GM12878 (cell line): ENCODE measurements around the gene RAB9B. TPM values are rescaled to one million over a fixed set of nuclear protein-coding genes. Genes with fewer than 3 reads are reported as not detected.

Experiments used
- ATAC-seq: fragments of 200-7000 bp; cut with Tn5 transposase; 3 replicates; pipeline ENCODE4 v1.9.1; 2020; ENCODE audit warnings: mild to moderate bottlenecking, moderate library complexity
- BruUV-seq: library from RNA; stranded (reverse); fragments of 400-500 nt; replicated peaks from 2 replicates; lab custom pipeline; 2021; lab: Mats Ljungman, UMichigan
- CTCF ChIA-PET: fragments of 300-600 bp; sonication (Branson Sonifier 250); formaldehyde crosslinking; extraction: SDS; loops from one replicate; lab custom pipeline; 2021; ENCODE audit warnings: inconsistent platforms; lab: Yijun Ruan, JAX
- POLR2A ChIA-PET: fragments of 350-600 bp; formaldehyde crosslinking; extraction: SDS; loops from one replicate; lab custom pipeline; 2021; ENCODE audit warnings: inconsistent platforms; lab: Charles Lee
- RAD21 ChIA-PET: fragments of 300-600 bp; sonication (Branson Sonifier 250); formaldehyde crosslinking; loops from one replicate; lab custom pipeline; 2023; ENCODE audit warnings: antibody characterized with exemption; ENCODE audit not compliant: unreplicated experiment; lab: Charles Lee
- SMC1A ChIA-PET: fragments of 300-600 bp; sonication (Branson Sonifier 250); formaldehyde crosslinking; loops from one replicate; lab custom pipeline; 2023; ENCODE audit not compliant: unreplicated experiment, uncharacterized antibody; lab: Charles Lee
- DNase-seq: peaks from one replicate; pipeline ENCODE4 v3.0.0-alpha.2; 2011; ENCODE audit warnings: low read depth, low spot score
- FAIRE-seq: peaks from 3 replicates; lab custom pipeline; 2011; peaks lifted over from hg19 to GRCh38; lab: Jason Lieb, UNC
- H2AFZ ChIP-seq: 2 replicates; pipeline ENCODE4 v1.6.0; 2011; ENCODE audit warnings: low read depth, low read length, control low read depth; ENCODE audit not compliant: control insufficient read depth
- H3K27ac ChIP-seq: 2 replicates; pipeline ENCODE4 v1.5.1; 2011; ENCODE audit warnings: control low read depth; ENCODE audit not compliant: control insufficient read depth, insufficient read depth
- H3K27me3 ChIP-seq, 2 experiments: replicated peaks in 1 of 2; 2 replicates each; pipeline versions ENCODE4 v1.6.0 to v1.6.1; 2011; ENCODE audit warnings: low read length in 1 of 2; ENCODE audit not compliant: control insufficient read depth in 2 of 2, insufficient read depth in 2 of 2
- H3K36me3 ChIP-seq, 2 experiments: 2 replicates each; pipeline ENCODE4 v1.5.1; 2011; ENCODE audit warnings: low read length in 1 of 2; ENCODE audit not compliant: control insufficient read depth in 2 of 2, insufficient read depth in 2 of 2
- H3K4me1 ChIP-seq: 2 replicates; pipeline ENCODE4 v1.6.1; 2011; ENCODE audit warnings: mild to moderate bottlenecking, low read length, moderate library complexity, mixed read lengths; ENCODE audit not compliant: control insufficient read depth, insufficient read depth
- H3K4me2 ChIP-seq: 2 replicates; pipeline ENCODE4 v1.6.0; 2011; ENCODE audit warnings: control low read depth; ENCODE audit not compliant: control insufficient read depth, insufficient read depth
- H3K4me3 ChIP-seq: fragments of 200-600 bp; sonication (generic); 2 replicates; pipeline ENCODE4 v1.5.1; 2016
- H3K79me2 ChIP-seq: 2 replicates; pipeline ENCODE4 v1.6.0; 2011; ENCODE audit warnings: low read length; ENCODE audit not compliant: control insufficient read depth, insufficient read depth
- H3K9ac ChIP-seq: 2 replicates; pipeline ENCODE4 v1.8.0; 2011; ENCODE audit warnings: low read length, control low read depth, mixed read lengths; ENCODE audit not compliant: control insufficient read depth, insufficient read depth
- H3K9me3 ChIP-seq: replicated peaks from 3 replicates; pipeline ENCODE4 v1.5.1; 2011; ENCODE audit warnings: mild to moderate bottlenecking, low read length; ENCODE audit not compliant: control insufficient read depth, insufficient read depth
- H4K20me1 ChIP-seq: 2 replicates; pipeline ENCODE4 v1.6.0; 2011; ENCODE audit not compliant: control insufficient read depth, insufficient read depth
- BMI1 ChIP-seq: fragments of 450-650 bp; IDR thresholded peaks from 2 replicates; pipeline ENCODE4 v1.6.1; 2016; ENCODE audit warnings: mild to moderate bottlenecking, moderate library complexity, borderline replicate concordance
- DPF2 ChIP-seq: fragments of 450-650 bp; IDR thresholded peaks from 2 replicates; pipeline ENCODE4 v1.6.1; 2017; ENCODE audit warnings: mild to moderate bottlenecking
- EED ChIP-seq: sonication (generic); IDR thresholded peaks from 2 replicates; pipeline ENCODE4 v1.6.1; 2016; ENCODE audit warnings: antibody characterized with exemption, low read depth
- EP300 ChIP-seq, 2 experiments: fragments of 150-350 bp in 1 of 2; IDR thresholded peaks; 2 replicates each; pipeline ENCODE4 v1.6.1; 2011 to 2012; ENCODE audit warnings: low read depth in 2 of 2, low read length in 2 of 2, borderline replicate concordance in 1 of 2, improper control_type of control experiment in 1 of 2, inconsistent platforms in 1 of 2; ENCODE audit not compliant: control insufficient read depth in 1 of 2
- GABPA ChIP-seq: IDR thresholded peaks from 2 replicates; pipeline ENCODE4 v1.6.1; 2014; ENCODE audit warnings: antibody characterized with exemption, low read depth, mild to moderate bottlenecking, inconsistent platforms
- GATAD2B ChIP-seq: fragments of 450-650 bp; conservative IDR thresholded peaks from 2 replicates; pipeline ENCODE4 v1.6.1; 2017; ENCODE audit warnings: low read depth, mild to moderate bottlenecking, moderate library complexity
- HDAC2 ChIP-seq: fragments of 200-600 bp; sonication (generic); IDR thresholded peaks from 2 replicates; pipeline ENCODE4 v1.6.1; 2017
- IKZF1 ChIP-seq: fragments of 450-650 bp; conservative IDR thresholded peaks from 2 replicates; pipeline ENCODE4 v1.6.1; 2017; ENCODE audit warnings: antibody characterized with exemption, mild to moderate bottlenecking
- LARP7 ChIP-seq: fragments of 450-650 bp; IDR thresholded peaks from 2 replicates; pipeline ENCODE4 v1.6.1; 2017; ENCODE audit warnings: mild to moderate bottlenecking
- PAX8 ChIP-seq: fragments of 450-650 bp; IDR thresholded peaks from 2 replicates; pipeline ENCODE4 v1.6.1; 2017; ENCODE audit warnings: mild to moderate bottlenecking, moderate library complexity
- RB1 ChIP-seq: fragments of 450-650 bp; formaldehyde crosslinking; IDR thresholded peaks from 2 replicates; pipeline ENCODE4 v1.6.1; 2017; ENCODE audit warnings: mild to moderate bottlenecking, borderline replicate concordance
- SMAD5 ChIP-seq: IDR thresholded peaks from 2 replicates; pipeline ENCODE4 v1.6.1; 2016; ENCODE audit warnings: antibody characterized with exemption, low read depth
- STAT3 ChIP-seq: IDR thresholded peaks from 2 replicates; pipeline ENCODE4 v1.6.1; 2011; ENCODE audit warnings: low read depth, low read length, improper control_type of control experiment
- ZNF384 ChIP-seq: IDR thresholded peaks from 2 replicates; pipeline ENCODE4 v1.6.1; 2012; ENCODE audit warnings: low read depth, mild to moderate bottlenecking, low read length, improper control_type of control experiment, borderline replicate concordance
- WGBS: methylation state at CpG from one replicate; pipeline ENCODE4 v1.1.6; 2016; ENCODE audit warnings: low lambda C conversion rate; ENCODE audit not compliant: insufficient replicate concordance, insufficient coverage; ENCODE audit errors: missing lambda C conversion rate; 5-methylcytosine and 5-hydroxymethylcytosine counted together
- in situ Hi-C: fragments of 300-500 bp; cut with MboI; formaldehyde crosslinking; loops from 9 replicates; pipeline ENCODE4 v1.14.3; 2018; ENCODE audit warnings: mixed read lengths
- intact Hi-C: fragments of 100-400 bp; cut with micrococcal nuclease; formaldehyde crosslinking; loops from one replicate; pipeline ENCODE4 v1.14.2; 2022; ENCODE audit not compliant: unreplicated experiment
- polyA plus RNA-seq, 11 experiments: library from polyadenylated mRNA; depleted of rRNA in 4 of 11; unstranded in 6 of 11; stranded (reverse) in 5 of 11; fragments of >200 nt; fragmentation: Nextera tagmentation in 4 of 11; fragmentation: Illumina TruSeq in 1 of 11; extraction: Ambion mirVana in 4 of 11; extraction: Trizol in 1 of 11; gene quantifications; 1 replicate in 1 of 11; 2 replicates in 10 of 11; pipeline versions ENCODE4 v1.2.1 to v1.2.3, GENCODE V29; 2011 to 2016; ENCODE audit warnings: inconsistent platforms in 2 of 11, missing spikeins in 2 of 11, low read depth in 1 of 11
- total RNA-seq, 4 experiments: library from RNA; depleted of rRNA in 3 of 4; stranded (reverse); fragments of >200 nt in 3 of 4; fragmentation: Illumina TruSeq in 1 of 4; extraction: Trizol in 1 of 4; gene quantifications; 2 replicates each; pipeline versions ENCODE4 v1.2.1 to v1.2.3, GENCODE V29; 2013 to 2021
- TF ChIP-seq, protein P1 (sequence below), 3 experiments: IDR thresholded peaks in 2 of 3; conservative IDR thresholded peaks in 1 of 3; 2 replicates each; pipeline ENCODE4 v1.5.1; 2011; ENCODE audit warnings: low read depth in 3 of 3, low read length in 3 of 3, mild to moderate bottlenecking in 3 of 3, control low read depth in 2 of 3, moderate library complexity in 2 of 3, inconsistent platforms in 1 of 3, mixed read lengths in 1 of 3; ENCODE audit not compliant: control insufficient read depth in 2 of 3, insufficient read depth in 1 of 3; ENCODE audit errors: extremely low read depth in 1 of 3
- TF ChIP-seq, protein P2 (sequence below): IDR thresholded peaks from 2 replicates; pipeline ENCODE4 v1.6.1; 2011; ENCODE audit warnings: low read depth, low read length, improper control_type of control experiment, borderline replicate concordance
- TF ChIP-seq, protein P3 (sequence below): fragments of 450-650 bp; IDR thresholded peaks from 2 replicates; pipeline ENCODE4 v1.6.1; 2016; ENCODE audit warnings: mild to moderate bottlenecking, moderate library complexity, borderline replicate concordance

Gene RAB9B
- total and polyA plus RNA-seq, 10 of the 15 experiments (the other 5 are each of a cell fraction or from before 2014, with no cell fraction given) = 0.05 to 0.30 (median 0.19) TPM

DNA sequence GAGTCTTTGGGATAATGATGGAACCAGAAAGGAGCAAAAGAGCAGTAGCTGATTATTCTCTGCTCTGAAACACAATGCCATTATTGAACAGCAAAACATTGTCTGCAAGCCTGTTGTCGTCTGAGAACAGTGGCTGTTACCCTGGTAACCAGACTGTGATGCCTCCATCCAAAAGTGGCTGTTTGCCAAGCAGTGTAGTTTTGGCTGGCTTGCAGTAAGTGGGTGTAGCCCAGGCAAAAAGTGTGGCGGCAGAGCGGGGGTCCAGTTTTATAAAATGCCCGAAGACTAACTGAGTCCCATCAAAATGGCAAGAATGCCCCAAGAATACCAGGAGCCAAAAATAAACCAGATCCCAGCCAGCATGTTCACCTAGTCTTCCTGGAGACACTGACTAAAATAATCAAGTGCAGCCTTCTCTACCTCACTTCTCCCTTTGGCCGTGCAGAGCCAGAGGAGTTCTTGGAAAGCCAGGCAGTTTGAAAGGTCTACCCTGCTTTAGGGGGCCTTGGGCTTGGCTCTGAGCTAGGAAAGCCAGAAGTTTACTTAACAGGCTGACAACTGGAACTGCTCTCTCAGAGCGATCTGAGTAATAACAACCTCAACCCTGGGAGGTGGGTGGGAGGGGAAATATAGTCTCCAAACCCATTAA lies 52.8 kb downstream of the RAB9B start (continued):
- TF ChIP-seq STAT3 (no peak), BMI1 (no peak), IKZF1 (no peak), RB1 (no peak)
- TF ChIP-seq, protein P1, sequence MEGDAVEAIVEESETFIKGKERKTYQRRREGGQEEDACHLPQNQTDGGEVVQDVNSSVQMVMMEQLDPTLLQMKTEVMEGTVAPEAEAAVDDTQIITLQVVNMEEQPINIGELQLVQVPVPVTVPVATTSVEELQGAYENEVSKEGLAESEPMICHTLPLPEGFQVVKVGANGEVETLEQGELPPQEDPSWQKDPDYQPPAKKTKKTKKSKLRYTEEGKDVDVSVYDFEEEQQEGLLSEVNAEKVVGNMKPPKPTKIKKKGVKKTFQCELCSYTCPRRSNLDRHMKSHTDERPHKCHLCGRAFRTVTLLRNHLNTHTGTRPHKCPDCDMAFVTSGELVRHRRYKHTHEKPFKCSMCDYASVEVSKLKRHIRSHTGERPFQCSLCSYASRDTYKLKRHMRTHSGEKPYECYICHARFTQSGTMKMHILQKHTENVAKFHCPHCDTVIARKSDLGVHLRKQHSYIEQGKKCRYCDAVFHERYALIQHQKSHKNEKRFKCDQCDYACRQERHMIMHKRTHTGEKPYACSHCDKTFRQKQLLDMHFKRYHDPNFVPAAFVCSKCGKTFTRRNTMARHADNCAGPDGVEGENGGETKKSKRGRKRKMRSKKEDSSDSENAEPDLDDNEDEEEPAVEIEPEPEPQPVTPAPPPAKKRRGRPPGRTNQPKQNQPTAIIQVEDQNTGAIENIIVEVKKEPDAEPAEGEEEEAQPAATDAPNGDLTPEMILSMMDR (IDR thresholded peaks at IDR 0.05 in 2 of 3, conservative IDR thresholded peaks at IDR 0.05 in 1 of 3; ENCODE audit: control insufficient read depth in 2 of 3, extremely low read depth in 1 of 3, insufficient read depth in 1 of 3, low read depth in 3 of 3, low read length in 3 of 3) = no peak

DNA sequence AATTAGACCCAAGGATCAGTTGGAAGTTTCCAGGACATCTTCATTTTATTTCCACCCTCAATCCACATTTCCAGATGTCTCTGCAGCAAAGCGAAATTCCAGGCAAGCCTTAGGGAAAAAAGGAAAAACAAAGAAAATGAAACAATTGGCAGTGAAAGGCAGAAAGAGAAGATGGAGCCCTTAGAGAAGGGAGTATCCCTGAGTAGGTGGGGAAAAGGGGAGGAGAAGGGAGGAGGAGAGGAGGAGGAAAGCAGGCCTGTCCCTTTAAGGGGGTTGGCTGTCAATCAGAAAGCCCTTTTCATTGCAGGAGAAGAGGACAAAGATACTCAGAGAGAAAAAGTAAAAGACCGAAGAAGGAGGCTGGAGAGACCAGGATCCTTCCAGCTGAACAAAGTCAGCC lies 55.5 kb downstream of the RAB9B start, which contains the start of gene PLP1:
Gene PLP1, plus strand, starts transcription at position 295 of the 400 bp plus-strand sequence. CDS start 156 bp downstream, outside the sequence.
- ChIA-PET RAD21 (no interaction called here), CTCF (interaction anchor here (0.7 kb wide), 1 partner anchor 243 kb away, joined by 3 read pairs; no protein-coding TSS in a partner anchor), POLR2A (no interaction called here), SMC1A (interaction anchor here (1.7 kb wide), 1 partner anchor 17 kb away, joined by 5 read pairs; no protein-coding TSS in a partner anchor)
- no peak for DNase-seq
- FAIRE-seq = no peak
- Histone ChIP-seq H3K79me2 (no peaks in the 10 kb centered on the region), H3K27ac (no peak within 1 kb of the TSS), H3K4me1 (no peaks in the 10 kb centered on the region), H3K27me3 (peaks cover 2 to 3% of the 10 kb centered on the region in 2 experiments; a peak in 3 of 4 replicates), H3K4me2 (no peak within 1 kb of the TSS), H3K9ac (no peak within 1 kb of the TSS), H2AFZ (no peak within 1 kb of the TSS), H3K4me3 (no peak within 1 kb of the TSS), H4K20me1 (no peaks in the 10 kb centered on the region), H3K9me3 (no peaks in the 10 kb centered on the region), H3K36me3 (no peaks in the 10 kb centered on the region)
- in situ Hi-C loops (no loop called here), intact Hi-C loops (no loop called here)
- 4% methylated on average over 2 of the region's 2 CpGs for WGBS
- ATAC-seq = no peak
- no TSS peak for BruUV-seq
- TF ChIP-seq DPF2 (no peak), HDAC2 (no peak), EED (no peak), GABPA (no peak), GATAD2B (no peak), PAX8 (no peak), ZNF384 (no peak), EP300 (IDR thresholded peaks at IDR 0.05; ENCODE audit: borderline replicate concordance in 1 of 2, control insufficient read depth in 1 of 2, low read depth in 2 of 2, low read length in 2 of 2) (no peak), SMAD5 (no peak), LARP7 (no peak)
- TF ChIP-seq, protein P2, sequence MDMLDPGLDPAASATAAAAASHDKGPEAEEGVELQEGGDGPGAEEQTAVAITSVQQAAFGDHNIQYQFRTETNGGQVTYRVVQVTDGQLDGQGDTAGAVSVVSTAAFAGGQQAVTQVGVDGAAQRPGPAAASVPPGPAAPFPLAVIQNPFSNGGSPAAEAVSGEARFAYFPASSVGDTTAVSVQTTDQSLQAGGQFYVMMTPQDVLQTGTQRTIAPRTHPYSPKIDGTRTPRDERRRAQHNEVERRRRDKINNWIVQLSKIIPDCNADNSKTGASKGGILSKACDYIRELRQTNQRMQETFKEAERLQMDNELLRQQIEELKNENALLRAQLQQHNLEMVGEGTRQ = no peak
- TF ChIP-seq, protein P3, sequence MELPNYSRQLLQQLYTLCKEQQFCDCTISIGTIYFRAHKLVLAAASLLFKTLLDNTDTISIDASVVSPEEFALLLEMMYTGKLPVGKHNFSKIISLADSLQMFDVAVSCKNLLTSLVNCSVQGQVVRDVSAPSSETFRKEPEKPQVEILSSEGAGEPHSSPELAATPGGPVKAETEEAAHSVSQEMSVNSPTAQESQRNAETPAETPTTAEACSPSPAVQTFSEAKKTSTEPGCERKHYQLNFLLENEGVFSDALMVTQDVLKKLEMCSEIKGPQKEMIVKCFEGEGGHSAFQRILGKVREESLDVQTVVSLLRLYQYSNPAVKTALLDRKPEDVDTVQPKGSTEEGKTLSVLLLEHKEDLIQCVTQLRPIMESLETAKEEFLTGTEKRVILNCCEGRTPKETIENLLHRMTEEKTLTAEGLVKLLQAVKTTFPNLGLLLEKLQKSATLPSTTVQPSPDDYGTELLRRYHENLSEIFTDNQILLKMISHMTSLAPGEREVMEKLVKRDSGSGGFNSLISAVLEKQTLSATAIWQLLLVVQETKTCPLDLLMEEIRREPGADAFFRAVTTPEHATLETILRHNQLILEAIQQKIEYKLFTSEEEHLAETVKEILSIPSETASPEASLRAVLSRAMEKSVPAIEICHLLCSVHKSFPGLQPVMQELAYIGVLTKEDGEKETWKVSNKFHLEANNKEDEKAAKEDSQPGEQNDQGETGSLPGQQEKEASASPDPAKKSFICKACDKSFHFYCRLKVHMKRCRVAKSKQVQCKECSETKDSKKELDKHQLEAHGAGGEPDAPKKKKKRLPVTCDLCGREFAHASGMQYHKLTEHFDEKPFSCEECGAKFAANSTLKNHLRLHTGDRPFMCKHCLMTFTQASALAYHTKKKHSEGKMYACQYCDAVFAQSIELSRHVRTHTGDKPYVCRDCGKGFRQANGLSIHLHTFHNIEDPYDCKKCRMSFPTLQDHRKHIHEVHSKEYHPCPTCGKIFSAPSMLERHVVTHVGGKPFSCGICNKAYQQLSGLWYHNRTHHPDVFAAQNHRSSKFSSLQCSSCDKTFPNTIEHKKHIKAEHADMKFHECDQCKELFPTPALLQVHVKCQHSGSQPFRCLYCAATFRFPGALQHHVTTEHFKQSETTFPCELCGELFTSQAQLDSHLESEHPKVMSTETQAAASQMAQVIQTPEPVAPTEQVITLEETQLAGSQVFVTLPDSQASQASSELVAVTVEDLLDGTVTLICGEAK = no peak
